Keratinocyte (primary cell): ENCODE results near the gene LTBP2. TPM values are rescaled to one million over a fixed set of nuclear protein-coding genes. Genes with fewer than 3 reads are reported as not detected.

ENCODE experiments used
- DNase-seq: peaks from one replicate; pipeline ENCODE4 v3.0.0-alpha.2; 2011; ENCODE audit warnings: low read depth, missing footprints, low spot score
- FAIRE-seq: peaks from 2 replicates; lab custom pipeline; 2011; peaks lifted over from hg19 to GRCh38; lab: Jason Lieb, UNC
- H2AFZ ChIP-seq: 2 replicates; pipeline ENCODE4 v1.6.0; 2012; ENCODE audit warnings: low read length, control low read depth, inconsistent platforms; ENCODE audit not compliant: control insufficient read depth
- H3K27ac ChIP-seq: 2 replicates; pipeline ENCODE4 v1.5.1; 2011; ENCODE audit warnings: low read length; ENCODE audit not compliant: control insufficient read depth, insufficient read depth
- H3K27me3 ChIP-seq: 3 replicates; pipeline ENCODE4 v1.6.0; 2011; ENCODE audit warnings: low read length; ENCODE audit not compliant: control insufficient read depth, insufficient read depth; ENCODE audit errors: extremely low read depth
- H3K36me3 ChIP-seq, 2 experiments: 2 replicates in 1 of 2; 3 replicates in 1 of 2; pipeline ENCODE4 v1.5.1; 2011; ENCODE audit warnings: low read length in 2 of 2, mild to moderate bottlenecking in 1 of 2; ENCODE audit not compliant: control insufficient read depth in 2 of 2, insufficient read depth in 2 of 2; ENCODE audit errors: extremely low read depth in 1 of 2
- H3K4me1 ChIP-seq: 3 replicates; pipeline ENCODE4 v1.5.1; 2011; ENCODE audit warnings: low read length; ENCODE audit not compliant: control insufficient read depth, insufficient read depth; ENCODE audit errors: extremely low read depth
- H3K4me2 ChIP-seq: 3 replicates; pipeline ENCODE4 v1.6.0; 2011; ENCODE audit warnings: low read depth, low read length; ENCODE audit not compliant: control insufficient read depth, insufficient read depth; ENCODE audit errors: extremely low read depth
- H3K4me3 ChIP-seq, 3 experiments: fragments of 200-600 bp in 1 of 3; sonication (generic) in 1 of 3; 2 replicates in 2 of 3; 3 replicates in 1 of 3; pipeline ENCODE4 v1.5.1; 2011 to 2016; ENCODE audit warnings: low read length in 3 of 3, mild to moderate bottlenecking in 3 of 3, control low read depth in 2 of 3, inconsistent platforms in 1 of 3, low read depth in 1 of 3, mixed read lengths in 1 of 3, mixed run types in 1 of 3, moderate library complexity in 1 of 3; ENCODE audit not compliant: control insufficient read depth in 2 of 3, insufficient read depth in 2 of 3; ENCODE audit errors: extremely low read depth in 1 of 3
- H3K79me2 ChIP-seq: 2 replicates; pipeline ENCODE4 v1.6.0; 2012; ENCODE audit warnings: low read length; ENCODE audit not compliant: control insufficient read depth, insufficient read depth
- H3K9ac ChIP-seq: 3 replicates; pipeline ENCODE4 v1.6.0; 2011; ENCODE audit warnings: low read length; ENCODE audit not compliant: control insufficient read depth, insufficient read depth; ENCODE audit errors: extremely low read depth
- H3K9me1 ChIP-seq: 3 replicates; pipeline ENCODE4 v1.6.0; 2011; ENCODE audit warnings: low read length; ENCODE audit not compliant: control insufficient read depth, insufficient read depth; ENCODE audit errors: extremely low read depth
- H3K9me3 ChIP-seq: 2 replicates; pipeline ENCODE4 v1.5.1; 2012; ENCODE audit warnings: low read depth, low read length; ENCODE audit not compliant: control insufficient read depth
- H4K20me1 ChIP-seq: 3 replicates; pipeline ENCODE4 v1.6.0; 2011; ENCODE audit warnings: low read length; ENCODE audit not compliant: control insufficient read depth, insufficient read depth; ENCODE audit errors: extremely low read depth
- CTCF ChIP-seq, 3 experiments: IDR thresholded peaks in 1 of 3; conservative IDR thresholded peaks in 1 of 3; optimal IDR thresholded peaks in 1 of 3; 2 replicates in 2 of 3; 3 replicates in 1 of 3; pipeline versions ENCODE3 to v1.5.1; 2011; ENCODE audit warnings: low read length in 3 of 3, mild to moderate bottlenecking in 3 of 3, moderate library complexity in 2 of 3, control low read depth in 1 of 3, inconsistent platforms in 1 of 3; ENCODE audit not compliant: insufficient read depth in 2 of 3; ENCODE audit errors: extremely low read depth in 1 of 3
- EZH2 ChIP-seq: IDR thresholded peaks from one replicate; pipeline ENCODE4 v1.6.1; 2012; ENCODE audit warnings: inconsistent platforms, mild to moderate bottlenecking, low read length, moderate library complexity
- dilution Hi-C: fragments of 300-500 bp; cut with MboI; formaldehyde crosslinking; loops from one replicate; pipeline ENCODE4 v1.7.0; 2020; ENCODE audit warnings: low sequenced_read_pairs; ENCODE audit not compliant: extremely low pct_ligation_motif_present
- polyA plus RNA-seq, 5 experiments: library from polyadenylated mRNA; depleted of rRNA in 3 of 5; stranded (reverse) in 3 of 5; stranded (forward) in 1 of 5; unstranded in 1 of 5; fragments of >200 nt; gene quantifications; 1 replicate in 1 of 5; 2 replicates in 3 of 5; 3 replicates in 1 of 5; pipeline versions ENCODE4 v1.2.1 to v1.2.3, GENCODE V29; 2011 to 2012; ENCODE audit warnings: missing spikeins in 2 of 5, low read depth in 1 of 5, low replicate concordance in 1 of 5

Gene LTBP2
- polyA plus RNA-seq, 1 donor (not counting 4 experiments of a cell fraction or from before 2014, with no cell fraction given), result 23.9 TPM

DNA sequence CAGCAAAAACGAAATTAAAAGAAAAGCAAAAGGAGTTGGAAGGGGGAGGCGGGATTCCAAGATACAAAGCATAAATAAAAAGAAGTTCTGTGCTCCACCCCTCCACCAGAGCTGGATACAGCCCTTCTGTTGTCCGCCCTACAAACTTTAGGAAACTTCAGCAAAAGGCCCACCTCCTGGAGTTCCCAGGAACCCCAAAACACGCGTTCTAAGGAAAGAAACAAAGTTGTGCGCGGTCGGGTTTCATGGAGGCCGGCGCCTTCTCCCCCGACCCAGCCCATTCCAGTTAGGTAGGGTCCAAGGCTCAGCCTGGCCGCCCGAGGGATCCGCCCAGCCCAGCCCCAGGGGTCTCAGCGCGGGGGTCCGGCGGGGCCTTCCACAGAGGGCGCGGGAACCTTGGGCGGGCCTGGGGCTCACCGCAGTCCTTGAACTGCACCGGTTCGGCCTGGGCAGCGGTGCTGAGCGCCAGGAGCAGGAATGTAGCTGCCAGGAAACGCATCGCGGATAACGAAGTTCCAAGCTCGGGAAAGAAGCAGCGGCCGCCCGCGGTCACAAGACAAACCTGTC is 119.2 kb downstream of the LTBP2 start, which contains the start of gene NPC2:
Gene NPC2, minus strand, starts transcription at position 530 of the 567 bp plus-strand sequence. Its CDS starts 31 bp downstream, at position 499.
- Histone ChIP-seq H3K27ac (peak within 1 kb of the TSS; percentile 82), H3K9ac (peak within 1 kb of the TSS; percentile 89), H3K36me3 (peaks cover 0 to 3% of the 10 kb centered on the region in 2 experiments), H3K4me2 (peak within 1 kb of the TSS; percentile 100), H2AFZ (peak within 1 kb of the TSS; percentile 99), H3K9me1 (no peaks in the 10 kb centered on the region), H3K79me2 (peaks cover 39% of the 10 kb centered on the region), H3K4me1 (peaks cover 30% of the 10 kb centered on the region), H3K4me3 (peak within 1 kb of the TSS; percentile 88 to 95 (median 92)), H3K27me3 (no peaks in the 10 kb centered on the region), H4K20me1 (no peaks in the 10 kb centered on the region), H3K9me3 (no peaks in the 10 kb centered on the region)
- DNase-seq, result no peak
- TF ChIP-seq EZH2 (no peak), CTCF (optimal IDR thresholded peaks at IDR 0.05 in 1 of 3, IDR thresholded peaks at IDR 0.05 in 1 of 3, conservative IDR thresholded peaks at IDR 0.05 in 1 of 3; ENCODE audit: extremely low read depth in 1 of 3, insufficient read depth in 2 of 3, low read length in 3 of 3) (no peak)
- dilution Hi-C loops, result no loop called here
- no peak for FAIRE-seq

DNA sequence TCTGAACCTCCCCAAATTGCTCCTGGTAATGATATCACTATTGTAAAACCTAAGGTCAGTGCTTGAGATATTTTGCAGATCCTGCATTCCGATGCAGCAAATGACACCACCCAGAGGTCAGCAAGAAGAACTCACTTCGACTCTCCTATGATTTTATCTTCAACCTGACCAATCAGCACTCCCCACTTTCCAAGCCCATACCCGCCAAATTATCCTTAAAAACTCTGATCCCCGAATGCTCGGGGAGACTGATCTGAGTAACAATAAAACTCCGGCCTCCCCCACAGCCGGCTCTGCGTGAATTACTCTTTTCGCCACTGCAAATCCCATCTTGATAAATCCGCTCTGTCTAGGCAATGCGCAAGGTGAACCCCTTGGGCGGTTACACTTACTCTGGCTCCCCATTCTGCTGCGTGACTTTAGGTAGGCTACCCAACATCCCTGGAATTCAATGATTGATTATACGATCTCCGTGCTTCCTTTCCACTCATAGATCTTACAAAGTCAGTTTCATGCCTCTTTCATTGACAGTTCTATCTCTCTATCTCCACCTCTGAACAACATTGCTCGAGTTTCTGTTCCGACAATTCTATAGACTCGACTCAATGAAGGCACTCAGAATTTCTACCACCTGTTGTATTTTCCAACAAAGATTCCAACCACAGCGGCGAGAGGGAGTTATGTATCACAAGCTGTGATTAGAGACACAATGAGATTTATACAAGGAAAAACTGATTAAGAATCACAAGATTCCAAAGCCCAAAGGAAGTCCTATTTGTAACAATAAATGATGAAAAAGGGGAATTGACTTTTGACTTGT is 119.9 kb downstream of the LTBP2 start:
- peak overlapping the region; percentile 86 for H3K9ac ChIP-seq
- H3K79me2 ChIP-seq, result peaks cover 46% of the 10 kb centered on the region
- H3K4me3 ChIP-seq, result peak overlapping the region; percentile 66 to 95 (median 92)
- TF ChIP-seq CTCF (optimal IDR thresholded peaks at IDR 0.05 in 1 of 3, IDR thresholded peaks at IDR 0.05 in 1 of 3, conservative IDR thresholded peaks at IDR 0.05 in 1 of 3; ENCODE audit: extremely low read depth in 1 of 3, insufficient read depth in 2 of 3, low read length in 3 of 3), result peak; percentile 15 to 45 (median 22)
- no peak for TF ChIP-seq EZH2
- peak overlapping the region; percentile 50 for H2AFZ ChIP-seq
- no peaks in the 10 kb centered on the region for H3K27me3 ChIP-seq
- peak; percentile 53 for FAIRE-seq
- H3K9me3 ChIP-seq, result no peaks in the 10 kb centered on the region
- no peak for DNase-seq
- peak overlapping the region; percentile 82 for H3K27ac ChIP-seq
- peaks cover 30% of the 10 kb centered on the region for H3K4me1 ChIP-seq
- peak overlapping the region; percentile 100 for H3K4me2 ChIP-seq
- H4K20me1 ChIP-seq, result no peaks in the 10 kb centered on the region
- H3K36me3 ChIP-seq, result peaks cover 0 to 4% of the 10 kb centered on the region in 2 experiments
- no peaks in the 10 kb centered on the region for H3K9me1 ChIP-seq
- dilution Hi-C loops, result no loop called here
